HG02884 (cell line): ENCODE measurements around the gene BTK.

ENCODE experiments used
- ATAC-seq: cut with Tn5 transposase; IDR thresholded peaks from one replicate; pipeline ENCODE4 v1.9.1; 2021; ENCODE audit warnings: mild to moderate bottlenecking, moderate library complexity; ENCODE audit not compliant: unreplicated experiment

BTK gene

DNA sequence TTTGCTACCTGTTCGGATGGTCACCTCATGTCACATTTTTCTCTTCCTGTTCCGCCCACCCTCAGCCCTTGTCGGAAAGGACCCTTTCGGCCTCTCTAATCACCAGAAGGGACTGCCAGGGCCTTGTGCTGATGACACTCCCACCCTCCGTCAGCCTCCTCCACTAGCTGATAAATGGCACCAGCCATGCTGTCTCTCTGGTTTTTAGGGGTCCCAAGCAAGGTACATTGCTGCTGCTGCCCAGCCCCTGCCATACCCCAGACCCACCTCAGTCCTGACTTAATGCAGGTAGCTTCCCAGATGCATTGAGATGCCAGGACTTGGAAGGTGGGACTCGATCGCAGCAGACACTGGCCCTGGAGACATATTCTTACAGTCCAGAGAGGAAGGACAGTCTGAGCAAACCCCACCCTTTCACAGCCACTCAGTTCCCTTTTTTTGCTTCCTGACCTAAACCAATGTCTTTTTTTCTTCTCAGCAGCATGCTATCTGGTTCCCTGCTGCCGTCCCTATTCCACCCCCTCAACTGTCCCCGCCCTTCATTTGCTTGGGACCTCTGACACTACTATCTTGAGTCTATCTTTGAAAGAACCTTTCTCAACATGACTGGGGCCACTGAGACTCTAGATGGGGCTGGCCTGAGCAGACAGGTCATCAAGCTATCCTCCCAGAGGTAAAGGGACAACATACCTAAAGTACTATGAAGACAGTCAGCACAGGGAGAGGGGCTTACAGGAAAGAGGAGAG lies at the start of gene BTK:
TSS of gene BTK (minus strand) at position 397 of the 747 bp plus-strand sequence. CDS start 10,907 bp downstream, outside the sequence.
- peak; percentile 63 for ATAC-seq

DNA sequence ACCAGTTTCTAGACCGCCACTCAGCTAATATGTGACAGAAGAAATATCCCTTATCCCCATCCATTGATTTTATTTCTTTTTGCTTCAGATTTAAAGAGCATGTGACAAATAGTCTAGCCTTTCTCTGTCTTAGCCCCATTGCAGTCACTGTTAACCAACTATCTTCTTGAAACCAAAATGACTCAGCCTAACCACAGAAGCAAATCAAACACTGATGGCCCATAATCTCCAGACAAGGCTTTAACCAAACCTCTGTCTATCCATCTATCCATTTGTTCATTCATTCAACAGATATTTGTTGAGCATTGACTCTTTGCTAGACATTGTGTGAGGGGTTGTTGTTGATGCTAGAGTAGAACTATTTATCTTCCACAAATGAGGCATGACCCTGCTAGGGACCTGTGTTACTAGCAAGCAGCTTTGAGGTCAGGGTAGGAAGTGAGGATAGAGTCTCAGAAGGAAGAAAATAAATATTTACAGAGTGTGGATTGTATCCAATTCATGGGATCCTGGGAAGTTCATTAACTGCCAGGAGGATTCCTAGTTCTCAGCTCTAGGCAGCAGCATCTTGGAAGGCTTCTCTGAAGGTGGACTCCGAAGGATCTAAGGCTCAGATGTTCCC lies 44.6 kb upstream of the BTK start:
- peak; percentile 95 for ATAC-seq

DNA sequence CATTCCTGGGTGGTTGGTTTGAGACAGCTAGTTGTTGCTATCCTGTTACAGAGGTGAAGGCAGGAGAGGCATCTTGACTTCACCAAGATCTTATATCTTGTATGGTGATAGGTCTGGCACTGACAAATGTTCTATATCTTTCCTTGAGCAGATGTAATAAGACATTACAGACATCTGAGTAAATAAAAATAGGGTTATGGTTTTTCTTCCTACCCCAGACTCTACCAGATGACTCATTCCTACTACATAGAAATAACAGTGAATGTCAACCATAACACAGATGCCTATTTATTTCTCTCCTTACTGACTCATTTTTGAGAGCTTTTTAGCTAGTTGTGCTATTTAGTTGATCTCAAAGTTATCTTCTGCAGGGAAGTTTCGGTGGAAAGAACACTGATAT lies 43.9 kb upstream of the BTK start:
- peak; percentile 78 for ATAC-seq

DNA sequence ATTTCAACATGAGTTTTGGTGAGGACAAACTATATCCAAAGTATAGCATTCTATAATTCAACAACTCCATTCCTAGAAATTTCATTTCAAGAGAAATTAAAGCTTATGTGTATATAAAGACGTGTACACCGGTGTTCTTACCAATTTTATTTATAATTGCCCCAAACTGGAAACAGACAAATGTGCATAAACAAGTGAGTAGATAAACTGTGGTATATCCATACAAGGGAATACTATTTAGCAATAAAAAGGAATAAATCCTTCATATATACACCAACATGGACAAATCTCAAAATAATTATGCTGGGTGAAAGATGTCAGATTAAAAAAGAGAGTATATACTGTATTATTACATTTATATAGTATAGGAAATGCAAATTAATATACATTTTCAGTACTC lies 42.0 kb upstream of the BTK start:
- ATAC-seq: no peak

DNA sequence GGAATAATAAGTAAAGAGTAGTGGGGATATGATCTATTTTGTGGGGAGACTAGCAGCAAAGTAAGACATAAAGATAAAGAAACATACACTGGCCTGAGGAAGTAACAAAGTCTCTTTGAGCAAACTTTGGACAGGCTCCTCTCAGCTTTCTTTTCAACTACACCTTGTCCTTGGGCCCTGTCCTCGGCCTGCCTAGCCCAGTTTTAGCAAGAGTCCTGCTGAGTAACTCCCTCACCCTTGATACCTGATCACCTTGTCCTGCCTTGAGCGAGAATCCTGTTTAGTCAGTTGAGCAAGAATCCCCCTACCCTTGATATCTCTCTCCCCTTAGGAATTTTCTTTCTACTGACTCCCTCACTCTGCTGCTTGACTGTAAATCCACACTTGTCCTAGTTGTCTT lies 33.5 kb upstream of the BTK start:
- ATAC-seq: no peak

DNA sequence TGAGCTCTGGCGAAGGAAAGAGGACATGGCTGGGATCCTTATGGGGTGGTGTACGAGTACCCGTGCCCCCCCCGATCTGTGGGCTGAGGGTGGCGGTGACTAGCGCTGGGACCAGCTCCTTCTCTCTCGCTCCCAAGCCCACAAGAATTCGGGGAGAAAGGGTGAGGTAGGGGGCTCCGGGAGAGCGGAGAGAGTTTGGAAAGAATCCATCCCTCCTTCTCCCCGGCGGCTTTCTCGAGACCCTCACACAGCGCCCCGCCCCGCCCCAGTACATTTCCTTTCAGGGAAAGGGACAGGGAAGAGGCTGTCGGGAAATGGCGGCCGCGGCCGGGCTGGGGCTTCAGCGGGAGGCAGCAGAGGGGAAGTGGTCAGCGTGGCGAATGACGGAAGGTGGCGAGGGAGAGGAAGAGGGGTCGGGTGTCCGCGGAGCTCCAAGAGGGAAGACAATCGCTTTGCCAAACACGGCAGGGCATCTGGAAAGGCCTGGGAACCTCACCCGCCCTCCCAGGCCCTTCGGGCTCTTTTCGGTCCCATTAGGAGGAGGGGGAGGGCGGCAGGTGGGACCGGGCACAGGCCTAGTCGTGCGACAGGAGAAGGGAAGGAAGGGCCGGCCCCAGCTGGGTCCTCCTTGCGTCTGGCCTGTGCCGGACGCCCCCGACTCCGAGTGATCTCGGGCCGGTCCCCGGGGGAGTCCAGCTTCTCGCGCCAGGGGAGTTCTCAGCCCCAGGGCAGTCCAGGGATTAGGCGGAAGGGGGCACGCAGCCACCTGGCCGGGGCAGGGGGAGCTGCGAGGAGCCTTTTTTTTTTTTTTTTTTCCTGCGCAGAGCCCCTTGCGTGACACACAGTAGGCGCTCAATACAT lies 32.2 kb upstream of the BTK start:
- peak; percentile 39 for ATAC-seq

DNA sequence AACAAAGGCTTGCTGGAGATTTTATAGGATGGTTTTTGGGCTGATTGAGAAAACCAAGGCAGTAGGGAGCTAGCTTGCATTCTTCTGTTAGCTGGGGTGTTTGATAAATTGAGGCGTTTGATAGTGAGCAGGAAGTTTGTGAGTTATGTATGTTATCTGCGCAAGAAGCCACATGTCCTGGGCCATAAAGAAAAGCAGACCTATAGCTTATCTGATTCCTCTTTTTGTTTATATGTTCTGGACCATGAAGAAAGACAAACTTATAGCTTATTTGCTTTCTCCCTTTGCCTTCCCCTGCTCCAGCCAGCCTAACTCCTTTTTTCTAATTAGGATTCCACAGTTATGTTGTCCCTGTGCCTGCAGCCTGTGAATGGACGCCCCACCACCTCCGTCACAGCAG lies 31.2 kb upstream of the BTK start:
- ATAC-seq: no peak

DNA sequence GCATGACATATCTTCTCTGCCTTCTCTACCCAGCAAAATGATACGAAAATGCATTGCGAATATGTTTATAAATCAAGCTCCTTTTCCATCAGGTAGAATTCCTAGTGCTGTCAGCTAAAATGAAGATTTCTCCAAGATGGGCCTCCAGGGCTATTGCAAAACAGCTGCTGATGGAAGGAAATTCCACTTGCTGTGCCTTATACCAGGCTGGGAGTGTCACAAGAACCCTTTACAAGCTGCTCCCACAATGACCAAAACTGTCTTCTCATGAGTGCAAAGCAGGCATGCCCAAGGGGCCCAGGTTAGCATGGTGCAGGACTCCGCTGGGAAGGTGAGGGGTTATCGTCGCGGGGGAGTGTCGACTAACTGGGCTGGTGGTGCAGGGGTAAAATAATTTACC lies 30.7 kb upstream of the BTK start:
- no peak for ATAC-seq

DNA sequence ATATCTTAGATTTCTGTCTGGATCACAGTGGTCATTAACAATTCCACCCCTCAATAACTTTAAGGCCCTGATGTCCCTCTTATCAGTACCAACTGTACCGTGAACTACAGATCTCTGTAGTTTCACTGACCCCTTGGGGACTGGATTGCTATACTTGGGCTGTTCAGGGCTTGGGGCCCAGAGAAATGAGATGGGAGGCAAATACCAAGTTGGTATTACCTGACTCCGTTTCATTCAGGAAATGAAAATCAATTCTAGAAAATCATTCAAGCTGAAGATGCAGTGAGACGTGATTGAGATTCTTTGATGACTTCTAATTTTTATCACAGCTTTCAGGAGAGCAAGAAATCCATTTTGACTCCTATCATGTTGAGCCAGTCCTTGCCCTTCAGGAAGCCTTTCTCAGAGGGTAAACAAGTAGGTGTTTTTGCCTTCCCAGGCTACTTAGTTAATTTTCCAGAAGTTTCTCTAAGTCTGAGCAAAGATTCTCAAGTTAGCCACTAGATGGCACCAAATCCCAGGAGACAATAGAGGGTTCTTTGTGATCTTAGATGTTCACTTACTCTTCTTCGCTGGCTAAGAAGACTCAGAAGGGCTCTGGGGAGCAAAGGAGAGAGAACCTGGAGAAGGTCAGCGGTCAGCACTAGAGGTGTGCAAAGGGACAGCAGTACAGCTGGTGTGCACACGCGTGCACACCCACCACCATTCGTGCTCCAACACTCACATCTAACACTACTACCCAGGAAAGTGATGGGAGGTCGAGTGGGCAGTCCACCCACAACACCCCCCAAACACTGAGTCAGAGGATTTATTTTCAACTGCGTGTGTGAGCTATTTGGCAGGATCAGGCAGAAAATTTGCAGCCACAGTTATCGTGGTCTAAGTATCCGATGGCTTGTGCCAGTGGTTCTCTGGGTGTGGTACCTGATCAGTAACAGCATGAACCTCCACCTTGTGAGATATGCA lies 29.5 kb upstream of the BTK start:
- peak; percentile 66 for ATAC-seq

DNA sequence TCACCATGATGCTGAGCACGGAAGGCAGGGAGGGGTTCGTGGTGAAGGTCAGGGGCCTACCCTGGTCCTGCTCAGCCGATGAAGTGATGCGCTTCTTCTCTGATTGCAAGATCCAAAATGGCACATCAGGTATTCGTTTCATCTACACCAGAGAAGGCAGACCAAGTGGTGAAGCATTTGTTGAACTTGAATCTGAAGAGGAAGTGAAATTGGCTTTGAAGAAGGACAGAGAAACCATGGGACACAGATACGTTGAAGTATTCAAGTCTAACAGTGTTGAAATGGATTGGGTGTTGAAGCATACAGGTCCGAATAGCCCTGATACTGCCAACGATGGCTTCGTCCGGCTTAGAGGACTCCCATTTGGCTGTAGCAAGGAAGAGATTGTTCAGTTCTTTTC lies 26.0 kb upstream of the BTK start:
- ATAC-seq: no peak

DNA sequence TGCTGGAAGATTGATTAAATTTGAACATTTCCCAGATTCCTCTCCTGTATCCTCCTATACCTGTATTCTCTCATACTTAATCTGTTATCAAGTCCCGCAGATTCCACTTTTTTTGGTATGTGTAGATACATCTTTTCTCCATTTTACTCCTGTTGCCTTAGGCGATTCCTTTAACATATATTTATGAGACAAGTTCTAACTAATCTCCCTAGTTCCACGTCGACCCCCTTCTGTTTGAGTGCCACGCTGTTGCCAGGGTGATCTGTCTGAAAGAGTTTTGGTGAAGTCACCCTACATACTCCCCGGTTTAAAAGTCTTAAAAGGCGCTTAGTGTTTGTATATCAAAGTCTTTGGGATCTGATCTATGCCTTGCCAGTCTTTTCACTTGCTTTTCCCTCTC lies 24.5 kb upstream of the BTK start:
- ATAC-seq: no peak

DNA sequence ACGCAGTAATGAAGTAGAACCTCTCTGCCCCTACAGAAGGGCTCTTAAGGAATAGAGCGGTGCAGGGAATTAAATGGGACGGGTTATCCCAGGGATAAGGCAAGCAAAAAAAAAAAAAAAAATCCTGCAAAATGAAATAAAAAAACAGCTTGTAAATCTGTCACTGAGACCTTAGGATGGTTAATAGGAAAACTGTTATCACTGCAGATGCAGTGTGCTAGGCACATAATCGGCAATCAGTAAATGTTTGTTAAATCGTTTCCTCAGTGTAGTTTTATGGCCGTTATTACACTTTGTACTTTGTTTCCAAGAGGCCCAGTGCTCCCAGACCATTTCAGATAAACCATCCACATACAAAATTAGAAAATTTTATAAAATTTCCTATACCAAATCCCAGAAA lies 23.1 kb upstream of the BTK start:
- no peak for ATAC-seq

DNA sequence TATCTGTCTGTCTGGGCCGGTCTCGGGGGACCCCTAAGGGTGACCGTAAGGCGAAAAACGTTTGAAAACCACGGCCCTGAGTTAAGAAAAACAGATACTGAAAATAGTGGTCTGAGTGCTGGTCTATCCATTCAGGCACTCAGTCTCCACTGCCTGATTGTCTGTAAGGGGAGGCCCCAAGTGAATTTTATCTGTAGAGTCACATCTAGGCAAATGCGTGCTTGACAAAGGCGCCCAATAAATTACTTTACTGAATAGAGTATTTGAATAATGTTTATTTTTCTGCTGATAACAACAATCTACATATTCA lies 22.5 kb upstream of the BTK start:
- ATAC-seq: peak; percentile 19

DNA sequence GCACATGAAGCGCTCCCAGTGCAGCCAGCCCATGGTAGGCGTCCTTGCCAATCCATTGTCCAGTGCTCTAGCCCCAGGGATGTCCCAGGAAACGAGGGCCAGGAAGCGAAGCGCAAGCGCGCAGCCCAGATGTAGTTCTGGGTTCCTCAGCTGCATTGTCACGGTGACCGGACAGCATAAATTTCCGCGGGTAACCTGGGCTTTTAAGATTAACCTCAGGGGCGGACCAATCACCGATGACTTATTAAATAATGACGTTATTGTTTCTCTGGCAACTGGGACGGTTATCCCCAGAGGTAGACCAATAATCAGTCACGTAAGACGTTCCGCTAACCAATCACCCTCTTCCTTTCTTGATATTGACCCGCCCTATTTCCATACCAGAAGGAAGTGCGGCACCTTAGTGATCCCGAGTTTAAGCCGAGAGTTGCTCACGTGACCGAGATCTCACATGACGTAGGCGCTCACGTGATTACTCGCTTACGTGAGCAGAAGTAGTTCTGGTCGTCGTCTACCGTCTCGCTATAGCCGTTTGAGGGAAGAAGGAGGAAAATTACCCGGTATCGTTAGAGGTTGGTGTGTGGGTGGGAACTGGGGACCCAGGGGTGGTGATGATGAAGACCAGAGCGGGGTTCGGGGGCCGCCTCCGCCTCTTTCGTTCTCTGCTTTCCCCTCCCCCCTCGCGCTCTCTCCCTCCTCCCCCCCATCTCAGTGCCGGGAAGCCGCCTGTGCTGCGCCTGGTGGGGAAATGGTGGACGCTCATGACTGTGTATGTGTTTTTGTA lies 21.9 kb upstream of the BTK start, which contains the start of the genes GLA and HNRNPH2:
TSS of gene GLA (minus strand) at position 178 of the 784 bp plus-strand sequence. CDS start at position 156, 22 bp downstream.
TSS of gene HNRNPH2 (plus strand) at position 475 of the 784 bp plus-strand sequence. CDS start 3,767 bp downstream, outside the sequence.
- peak; percentile 84 for ATAC-seq

DNA sequence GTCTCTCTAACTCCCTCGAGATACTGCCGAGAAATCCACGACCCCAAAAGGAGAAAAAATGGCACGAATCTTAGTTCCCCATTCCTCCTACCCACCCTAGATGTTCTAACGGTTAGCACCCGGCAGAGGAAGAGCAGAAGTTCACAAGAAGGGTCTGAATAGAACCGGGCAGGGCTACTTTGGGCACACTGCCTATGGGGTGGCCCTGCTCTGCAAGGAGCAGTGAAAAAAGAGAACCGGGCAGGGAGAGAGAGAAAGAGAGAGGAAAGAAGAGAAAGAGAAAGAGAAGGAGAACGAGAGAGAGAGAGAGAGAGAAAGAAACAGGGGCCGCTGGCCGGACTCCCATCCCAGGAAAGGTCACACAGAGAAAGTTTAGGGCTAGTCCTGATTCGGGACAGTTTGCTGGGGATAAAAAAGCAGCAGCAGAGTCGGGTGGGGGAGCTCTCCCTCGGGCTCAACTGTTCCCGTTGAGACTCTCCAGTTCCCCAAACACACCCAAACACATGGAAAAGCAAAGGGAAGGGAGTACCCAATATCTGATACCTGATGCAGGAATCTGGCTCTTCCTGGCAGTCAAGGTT lies 21.3 kb upstream of the BTK start:
- no peak for ATAC-seq

DNA sequence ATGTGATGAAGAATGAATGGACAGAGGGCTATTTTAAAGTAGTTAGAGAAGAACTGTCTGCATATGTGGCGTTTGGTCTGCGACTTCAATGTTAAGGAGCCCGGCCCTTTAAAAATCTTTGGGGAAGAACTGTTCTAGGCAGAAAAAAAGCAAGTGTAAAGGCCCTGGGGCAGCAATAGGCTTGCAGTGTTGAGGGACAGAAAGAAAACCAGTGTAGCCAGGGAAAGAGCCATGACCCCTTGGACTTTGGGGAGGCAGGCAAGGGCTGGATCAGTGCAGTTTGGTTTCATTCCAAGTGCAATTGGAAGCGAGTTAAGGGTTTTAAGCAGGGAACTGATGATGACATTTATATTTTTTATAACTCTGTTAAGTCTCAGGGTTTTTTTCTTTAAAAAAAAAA lies 13.8 kb upstream of the BTK start:
- ATAC-seq: no peak

DNA sequence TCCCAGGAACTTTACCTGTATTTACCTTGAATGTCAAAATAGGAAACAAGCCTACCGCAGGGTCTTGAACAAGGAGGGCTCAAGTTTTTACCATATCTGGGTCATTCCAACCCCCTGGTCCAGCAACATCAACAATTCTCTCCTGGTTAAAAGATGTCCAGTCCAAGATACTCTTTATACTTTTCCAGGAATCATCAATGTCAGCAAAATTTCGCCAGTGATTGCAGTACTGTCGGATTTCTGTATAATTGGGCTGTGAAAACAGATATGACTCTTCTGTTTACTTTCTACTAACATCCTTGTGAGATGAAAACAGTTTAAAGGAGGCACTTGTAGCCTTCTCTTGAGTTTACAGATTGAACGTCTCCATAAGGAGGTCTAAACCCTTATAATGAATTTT lies 12.7 kb upstream of the BTK start:
- ATAC-seq: no peak

DNA sequence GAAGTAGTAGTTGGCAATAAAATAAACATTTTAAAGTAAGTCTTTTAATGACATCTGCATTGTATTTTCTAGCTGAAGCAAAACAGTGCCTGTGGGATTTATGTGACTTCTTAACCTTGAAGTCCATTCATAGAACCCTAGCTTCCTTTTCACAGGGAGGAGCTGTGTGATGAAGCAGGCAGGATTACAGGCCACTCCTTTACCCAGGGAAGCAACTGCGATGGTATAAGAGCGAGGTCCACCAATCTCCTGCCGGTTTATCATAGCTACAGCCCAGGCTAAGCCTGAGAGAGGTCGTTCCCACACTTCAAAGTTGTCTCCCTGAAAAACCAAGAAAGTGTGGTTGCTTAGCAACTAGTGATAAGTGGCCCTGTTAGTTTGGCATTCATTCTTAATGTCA lies 11.8 kb upstream of the BTK start:
- no peak for ATAC-seq

DNA sequence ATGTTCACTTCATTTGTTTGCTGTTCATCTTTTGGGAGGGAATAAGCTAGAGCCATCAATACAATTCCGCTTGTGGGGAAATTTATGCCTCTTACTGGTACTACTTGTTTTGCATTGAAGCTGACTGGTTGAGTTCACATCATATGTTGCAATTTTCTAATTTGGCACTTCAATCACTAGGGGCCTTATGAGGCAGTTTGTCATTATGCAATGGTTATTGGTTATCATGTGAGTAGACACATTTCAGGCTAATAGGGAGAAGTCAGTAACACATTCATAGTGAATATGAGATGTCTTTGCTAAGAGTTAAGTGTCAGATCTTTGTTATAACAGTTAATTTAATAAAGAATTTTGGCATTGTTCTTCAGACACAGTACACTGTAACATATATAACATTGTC lies 9.8 kb upstream of the BTK start:
- no peak for ATAC-seq
